GM19397 (cell line): ENCODE data around the gene SMOC1.

Experiments
- ATAC-seq: cut with Tn5 transposase; IDR thresholded peaks from one replicate; pipeline ENCODE4 v1.9.1; 2021; ENCODE audit warnings: mild to moderate bottlenecking, moderate library complexity; ENCODE audit not compliant: unreplicated experiment

The SMOC1 gene

DNA sequence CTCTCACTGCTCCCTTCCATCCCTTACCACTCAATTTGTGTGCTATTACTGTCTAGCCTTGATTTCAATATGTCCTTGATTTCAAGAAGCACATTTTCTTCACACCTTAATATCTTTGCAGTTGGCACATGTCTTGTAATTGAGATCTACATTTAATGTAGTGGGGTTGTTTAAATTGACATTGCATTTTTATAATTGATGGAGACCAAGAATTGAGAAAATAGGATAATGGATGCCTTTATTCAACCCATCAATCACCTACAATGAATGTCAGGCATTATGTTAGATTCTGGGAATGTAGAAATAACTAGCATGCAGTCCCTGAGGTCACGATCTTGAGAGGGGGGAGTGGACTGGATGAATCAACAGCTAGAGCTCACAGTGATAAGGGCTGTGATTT lies 94.6 kb downstream of the SMOC1 start:
- ATAC-seq, result no peak

DNA sequence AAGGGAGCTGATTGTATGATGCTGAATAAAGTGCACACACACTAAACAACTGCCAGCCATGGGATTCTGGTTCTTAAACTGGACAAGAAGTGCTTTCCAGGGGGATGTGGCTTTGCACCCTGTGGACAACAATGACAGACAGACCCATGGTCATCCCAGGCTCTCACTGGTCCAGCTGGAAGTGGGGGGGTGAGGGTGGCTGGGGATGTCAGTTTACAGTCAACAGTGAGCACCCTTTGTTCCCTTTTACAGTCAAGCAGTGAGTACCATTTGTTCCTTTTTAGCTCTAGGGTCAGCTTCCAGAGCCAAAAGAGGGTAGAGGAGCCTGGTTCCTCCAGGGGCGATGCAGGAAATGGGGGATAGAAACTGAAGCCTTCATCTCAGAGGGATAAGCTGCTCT lies 100.7 kb downstream of the SMOC1 start:
- ATAC-seq, result no peak

DNA sequence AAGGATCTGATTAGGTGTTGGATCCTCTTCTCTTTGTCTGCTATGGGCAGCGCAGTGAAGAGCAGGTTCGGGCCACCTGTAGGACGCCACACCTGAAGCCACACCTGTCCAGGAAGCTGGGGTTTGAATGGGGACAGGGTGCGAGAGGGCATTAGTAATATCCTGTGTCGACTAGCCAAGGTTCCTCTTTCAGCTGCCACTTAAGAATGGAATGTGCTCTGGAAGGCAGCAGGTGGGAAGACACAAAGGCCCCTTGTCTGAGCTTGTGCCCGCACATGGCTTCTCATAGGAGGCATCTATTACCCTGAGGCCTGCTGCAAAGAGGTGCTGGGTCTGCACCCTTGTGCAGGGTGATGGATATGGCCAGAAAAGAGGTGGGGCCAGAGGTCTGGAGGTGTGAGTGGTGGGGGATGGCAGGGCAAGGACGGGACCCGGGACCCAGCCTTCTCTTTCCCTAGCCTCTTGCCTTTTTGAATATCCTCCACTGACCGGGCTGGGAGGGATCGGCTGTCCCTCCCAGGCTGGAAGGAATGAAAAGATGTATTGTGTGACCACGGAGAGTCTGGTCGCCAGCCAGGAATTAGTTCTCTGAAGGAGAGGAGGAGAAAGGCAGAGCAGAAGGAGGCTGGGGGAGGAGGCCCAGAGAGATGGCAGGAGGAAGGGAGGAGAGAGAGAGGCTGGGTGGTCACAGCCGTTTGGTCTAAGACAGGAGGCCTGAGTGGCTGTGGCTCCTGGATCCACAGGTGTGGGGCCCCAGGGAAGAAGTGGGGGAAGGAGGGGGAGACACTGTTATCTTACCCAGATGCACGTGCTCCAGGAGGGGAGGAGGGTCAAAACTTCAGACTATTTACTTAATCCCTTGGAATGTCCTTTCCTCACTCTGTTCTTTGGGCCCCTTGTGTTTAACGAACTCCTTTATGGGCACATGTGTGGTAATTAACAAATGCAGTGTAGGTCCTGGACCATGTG lies 101.5 kb downstream of the SMOC1 start:
- ATAC-seq, result no peak

DNA sequence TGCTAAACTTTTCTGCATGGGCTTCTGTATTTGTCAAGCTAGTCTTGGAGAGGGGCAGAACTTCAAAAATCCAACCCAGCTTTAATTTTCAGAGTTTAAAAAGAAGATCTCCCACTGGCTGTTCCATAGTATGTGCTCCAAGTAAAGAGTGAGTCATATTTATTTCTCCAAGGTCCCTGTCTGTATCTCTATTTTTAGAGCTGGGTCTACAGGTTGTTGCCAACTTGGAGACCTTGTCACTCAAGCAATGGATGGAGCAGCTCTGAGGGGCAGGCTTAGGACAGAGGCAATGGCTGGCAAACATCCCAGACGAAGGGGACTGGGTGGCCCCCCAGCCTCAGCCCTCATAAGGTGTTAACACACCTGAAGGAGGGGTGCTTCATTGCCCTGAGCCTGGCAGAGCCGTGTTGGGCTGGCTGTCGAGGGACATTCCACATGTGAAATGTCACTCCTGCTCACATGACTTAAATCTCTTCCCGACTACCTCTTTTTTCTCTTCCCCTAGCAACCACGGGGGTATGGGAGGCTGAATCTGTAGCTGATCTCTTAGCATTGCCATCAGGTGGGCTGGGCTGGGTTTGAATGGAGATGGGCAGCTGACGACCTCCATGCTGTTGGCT lies 103.1 kb downstream of the SMOC1 start:
- no peak for ATAC-seq

DNA sequence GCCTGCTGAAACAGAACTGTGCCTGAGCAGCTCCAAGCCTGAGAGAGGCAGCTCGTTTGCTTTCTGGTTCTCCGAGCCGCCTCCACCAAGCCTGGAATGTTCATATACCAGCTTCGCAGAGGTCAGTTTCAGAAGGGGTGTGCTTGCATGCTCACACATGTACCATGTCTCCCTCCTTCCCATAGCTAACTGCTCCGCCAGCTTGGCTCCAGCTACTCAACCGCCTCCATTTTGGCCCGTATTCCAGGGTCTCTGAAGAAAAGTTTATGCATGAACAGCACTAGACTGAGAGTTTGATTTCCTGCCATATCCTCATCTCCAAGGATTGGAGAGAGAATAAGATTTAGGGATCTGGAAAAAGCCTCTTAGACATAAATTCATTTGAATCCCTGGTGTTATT lies 103.7 kb downstream of the SMOC1 start:
- no peak for ATAC-seq

DNA sequence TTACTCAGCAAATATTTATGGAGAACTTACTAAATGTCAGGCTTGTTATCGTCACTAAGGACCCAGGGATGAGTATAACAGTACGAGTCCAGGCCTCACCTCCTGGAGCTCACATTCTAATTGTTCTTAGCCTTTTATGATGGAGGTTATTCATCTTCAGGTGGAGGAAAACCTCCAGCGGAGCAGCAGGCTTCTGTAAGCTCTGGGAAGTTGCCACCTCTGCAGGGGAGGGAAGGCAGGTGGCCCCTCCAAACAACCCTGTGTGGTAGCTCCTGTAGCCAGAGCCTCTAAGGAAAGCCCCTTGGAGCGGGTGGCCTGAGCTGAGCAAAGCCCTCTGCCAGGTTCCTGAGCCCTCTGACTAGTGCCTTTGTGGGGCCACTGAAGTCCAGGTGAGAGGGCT lies 104.1 kb downstream of the SMOC1 start:
- no peak for ATAC-seq

DNA sequence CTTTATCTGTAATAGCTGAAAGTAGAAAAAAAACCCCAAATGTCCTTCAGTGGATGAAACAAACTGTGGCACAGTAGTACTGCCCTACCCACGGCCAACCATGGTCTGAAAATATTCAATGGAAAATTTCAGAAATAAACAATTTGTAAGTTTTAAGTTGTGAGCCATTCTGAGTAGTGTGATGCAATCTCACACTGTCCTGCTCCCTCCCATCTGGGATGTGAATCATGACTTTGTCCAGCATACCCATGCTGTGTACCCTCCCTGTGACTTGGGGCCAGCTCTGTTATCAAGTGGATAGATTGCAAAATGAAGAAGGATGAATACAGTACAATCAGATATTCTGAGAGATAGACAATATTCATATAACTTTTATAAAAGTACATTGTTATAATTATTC lies 106.2 kb downstream of the SMOC1 start:
- no peak for ATAC-seq

DNA sequence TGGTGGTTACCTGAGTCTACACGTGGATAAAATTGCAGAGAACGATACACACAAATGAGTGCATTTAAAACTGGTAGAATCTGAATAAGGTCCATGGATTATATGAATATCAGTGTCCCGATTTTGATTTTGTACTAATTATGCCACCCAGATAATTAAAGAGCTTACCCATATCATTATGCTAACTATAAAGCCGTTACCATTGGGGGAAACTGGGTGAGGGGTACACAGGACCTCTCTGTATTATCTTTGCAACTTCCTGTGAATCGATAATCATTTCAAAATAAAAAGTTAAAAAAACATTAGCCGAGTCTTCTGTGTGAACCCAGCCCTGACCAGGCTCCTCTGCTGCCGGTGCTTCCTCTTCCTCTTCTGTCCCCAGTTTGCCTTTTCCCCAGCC lies 107.1 kb downstream of the SMOC1 start:
- ATAC-seq, result no peak

- no peak for ATAC-seq
These were observed 108.3 kb downstream of the SMOC1 start for GRCh38 chr14:69987406-69988121.

DNA sequence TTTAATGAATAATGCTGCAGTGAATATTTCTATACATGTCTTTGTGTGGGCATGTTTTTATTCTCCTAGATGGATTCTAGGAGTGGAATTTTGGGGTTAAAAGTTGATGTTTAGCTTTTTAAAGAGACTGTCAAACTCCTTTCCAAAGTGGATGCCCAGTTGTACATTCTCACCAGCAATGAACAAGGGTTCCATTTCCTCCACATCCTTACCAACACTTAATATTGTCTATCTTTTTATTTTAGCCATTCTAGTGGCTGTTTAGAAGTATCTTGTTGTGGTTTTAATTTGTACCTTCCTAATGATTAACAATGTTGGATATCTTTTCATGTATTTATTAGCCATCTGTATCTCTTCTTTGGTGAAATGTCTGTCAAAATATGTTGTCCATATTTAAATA lies 109.8 kb downstream of the SMOC1 start:
- no peak for ATAC-seq

DNA sequence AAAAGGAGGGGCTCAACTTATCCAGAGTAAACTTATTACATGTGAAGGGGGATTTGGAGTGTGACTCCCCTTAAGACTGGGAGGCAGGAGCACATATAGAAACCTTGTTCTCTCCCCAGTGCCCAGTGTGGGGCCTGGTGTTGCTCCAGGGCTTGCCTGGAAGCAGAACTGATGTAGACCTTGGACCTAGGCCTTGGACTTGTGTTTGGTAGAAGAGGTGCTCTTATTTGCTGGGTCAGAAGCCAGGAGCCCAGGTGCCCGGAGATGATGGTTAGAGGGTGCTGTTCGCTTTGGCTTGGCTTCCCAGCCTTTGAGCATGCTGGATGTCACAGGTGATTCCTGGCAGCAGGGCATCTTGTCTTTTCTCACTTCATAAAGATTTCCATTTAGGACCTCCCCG lies 110.4 kb downstream of the SMOC1 start:
- ATAC-seq, result no peak

DNA sequence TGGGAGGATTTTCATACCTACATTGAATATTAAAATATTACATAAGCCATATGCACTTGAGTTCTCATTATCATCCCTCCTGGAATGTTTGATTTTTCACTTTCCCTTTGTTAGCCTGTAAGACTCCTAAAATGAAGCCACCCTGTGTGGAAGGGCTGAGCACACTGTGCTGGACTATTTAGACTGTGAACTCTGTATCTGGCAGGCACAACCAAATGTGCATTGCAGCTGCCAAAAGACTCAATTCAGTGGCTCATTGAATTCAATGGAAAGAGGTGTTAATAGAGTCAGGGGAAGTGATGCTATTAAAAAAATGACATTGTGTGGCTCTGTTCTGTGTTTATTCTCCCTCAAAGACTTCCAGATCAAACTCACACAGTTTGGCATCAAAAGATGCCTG lies 111.1 kb downstream of the SMOC1 start:
- no peak for ATAC-seq

- no peak for ATAC-seq
These were observed 112.2 kb downstream of the SMOC1 start for GRCh38 chr14:69991422-69991821.

- no peak for ATAC-seq
These were observed 113.3 kb downstream of the SMOC1 start for GRCh38 chr14:69992564-69992963.

- ATAC-seq, result no peak
These were observed 114.1 kb downstream of the SMOC1 start for GRCh38 chr14:69993326-69993725.

DNA sequence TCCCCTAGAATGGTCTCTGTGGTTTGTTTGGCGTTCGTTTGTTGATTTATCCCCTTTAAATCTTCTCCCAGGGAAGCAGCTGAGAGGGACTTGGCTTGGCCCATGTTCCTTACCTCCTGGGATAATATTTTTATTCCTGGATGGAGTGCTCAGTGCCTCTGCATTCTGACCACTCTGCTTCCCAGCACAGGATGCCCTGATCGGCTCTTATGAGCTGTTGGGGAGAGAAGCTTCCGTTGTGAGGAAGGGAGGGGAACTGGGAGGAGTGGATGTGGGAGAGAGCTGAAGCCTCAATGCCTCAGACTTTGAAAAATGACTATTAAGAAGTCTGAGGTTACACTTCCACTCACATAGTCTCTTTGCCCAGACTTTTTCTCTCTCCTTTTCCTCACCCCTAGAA lies 114.8 kb downstream of the SMOC1 start:
- no peak for ATAC-seq

DNA sequence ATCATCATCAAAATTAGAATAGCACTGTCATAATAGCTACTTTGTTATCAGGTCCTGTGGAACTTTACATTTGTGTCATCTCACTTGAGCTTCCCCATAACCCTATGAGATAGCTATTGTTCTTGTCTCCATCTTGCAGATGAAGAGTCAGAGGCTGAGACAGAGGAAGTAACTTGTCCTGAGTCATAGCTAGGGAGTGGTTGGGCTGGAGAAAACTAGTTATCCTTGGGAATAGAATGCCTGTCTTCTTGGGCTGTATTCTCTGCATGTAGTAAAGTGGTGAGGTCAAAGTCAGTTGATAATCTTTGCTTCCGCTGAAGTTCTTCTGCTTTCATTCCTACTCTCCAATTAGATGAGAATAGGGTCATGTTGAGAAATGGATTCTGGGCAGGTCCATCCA lies 117.0 kb downstream of the SMOC1 start:
- no peak for ATAC-seq

- no peak for ATAC-seq
These were observed 118.6 kb downstream of the SMOC1 start for GRCh38 chr14:69997849-69998248.

DNA sequence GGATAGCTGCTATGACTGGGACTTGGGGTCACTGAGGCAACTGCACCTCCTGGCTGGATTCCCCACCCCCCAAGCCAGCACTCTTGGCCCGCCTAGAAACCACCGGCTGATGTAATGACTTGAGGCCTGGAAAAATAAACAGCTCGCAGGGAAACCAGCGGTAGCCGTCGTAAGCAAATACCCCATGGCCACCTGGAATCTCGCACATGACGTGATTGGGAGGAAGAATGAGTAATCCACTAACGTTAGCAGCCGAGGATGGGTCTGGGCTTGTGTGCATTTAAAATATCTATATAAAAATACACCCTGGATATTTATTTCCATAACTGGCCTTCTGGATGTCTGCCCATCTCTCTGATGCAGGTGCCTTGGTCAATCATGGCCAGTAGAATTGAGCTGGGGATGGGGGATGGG lies 120.1 kb downstream of the SMOC1 start:
- ATAC-seq, result no peak

GRCh38 chr14:70000601-70001000 lies 121.4 kb downstream of the SMOC1 start:
- no peak for ATAC-seq

- no peak for ATAC-seq
These were observed 123.6 kb downstream of the SMOC1 start for GRCh38 chr14:70002589-70003346.
